NT2/D1 (cell line): ENCODE data around the gene ZFP82.

Experiments
- YY1 ChIP-seq: IDR thresholded peaks from 2 replicates; pipeline ENCODE4 v1.6.1; 2011; ENCODE audit not compliant: insufficient read length, insufficient read depth
- ZNF274 ChIP-seq: IDR thresholded peaks from 2 replicates; pipeline ENCODE4 v1.6.1; 2011; ENCODE audit warnings: mild to moderate bottlenecking, low read depth, low read length

DNA sequence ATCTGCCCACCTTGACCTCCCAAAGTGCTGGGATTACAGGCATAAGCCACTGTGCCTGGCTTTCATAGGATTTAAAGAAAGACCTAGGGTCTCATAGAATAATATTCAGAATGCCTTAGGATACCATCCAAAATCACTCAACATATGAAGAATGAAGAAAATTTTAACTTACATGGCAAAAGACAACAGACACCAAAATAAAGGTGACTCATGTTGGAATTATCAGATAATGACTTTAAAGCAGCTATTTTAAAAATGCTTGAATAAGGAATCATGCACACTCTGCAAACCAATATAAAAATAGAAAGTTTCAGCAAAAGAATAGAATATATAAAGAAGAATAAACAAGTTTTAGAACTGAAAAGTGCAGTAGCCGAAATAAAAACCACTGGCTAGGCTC is 41.6 kb upstream of the ZFP82 start:
- TF ChIP-seq YY1 (no peak), ZNF274 (no peak)
